Measurements from ENCODE around the gene RPS21.

DNA sequence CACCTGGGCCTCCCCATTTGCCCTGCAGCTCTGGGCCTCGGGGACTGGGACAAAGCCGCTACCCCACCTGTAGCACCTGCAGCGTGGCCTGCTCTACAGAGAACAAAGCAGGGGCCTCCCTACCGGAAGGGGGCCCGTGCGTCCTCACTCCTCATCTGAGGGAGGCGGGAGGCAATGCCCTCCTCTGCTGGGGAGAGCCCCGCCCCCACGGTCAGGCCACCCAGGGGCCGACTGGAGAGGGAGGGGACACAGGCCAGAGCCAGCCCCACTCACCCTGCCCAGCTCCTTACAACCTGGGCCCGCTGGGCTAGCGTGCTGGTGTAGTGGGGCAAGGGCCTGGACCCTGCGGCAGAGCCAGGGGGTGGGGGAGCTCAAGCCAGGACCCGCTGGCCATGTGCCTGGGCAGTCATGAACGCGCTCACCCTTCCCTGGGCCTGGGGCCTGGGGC is 27.8 kb upstream of the RPS21 start:
- TF ChIP-seq, protein P1, sequence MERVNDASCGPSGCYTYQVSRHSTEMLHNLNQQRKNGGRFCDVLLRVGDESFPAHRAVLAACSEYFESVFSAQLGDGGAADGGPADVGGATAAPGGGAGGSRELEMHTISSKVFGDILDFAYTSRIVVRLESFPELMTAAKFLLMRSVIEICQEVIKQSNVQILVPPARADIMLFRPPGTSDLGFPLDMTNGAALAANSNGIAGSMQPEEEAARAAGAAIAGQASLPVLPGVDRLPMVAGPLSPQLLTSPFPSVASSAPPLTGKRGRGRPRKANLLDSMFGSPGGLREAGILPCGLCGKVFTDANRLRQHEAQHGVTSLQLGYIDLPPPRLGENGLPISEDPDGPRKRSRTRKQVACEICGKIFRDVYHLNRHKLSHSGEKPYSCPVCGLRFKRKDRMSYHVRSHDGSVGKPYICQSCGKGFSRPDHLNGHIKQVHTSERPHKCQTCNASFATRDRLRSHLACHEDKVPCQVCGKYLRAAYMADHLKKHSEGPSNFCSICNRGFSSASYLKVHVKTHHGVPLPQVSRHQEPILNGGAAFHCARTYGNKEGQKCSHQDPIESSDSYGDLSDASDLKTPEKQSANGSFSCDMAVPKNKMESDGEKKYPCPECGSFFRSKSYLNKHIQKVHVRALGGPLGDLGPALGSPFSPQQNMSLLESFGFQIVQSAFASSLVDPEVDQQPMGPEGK (CRISPR knock-in tag; IDR thresholded peaks at IDR 0.05; ENCODE audit: borderline replicate concordance) = no peak
- no peak for TF ChIP-seq RARB (CRISPR knock-in tag; IDR thresholded peaks at IDR 0.05)
- no peak for TF ChIP-seq CSDC2 (CRISPR knock-in tag; IDR thresholded peaks at IDR 0.05)
- no peak for TF ChIP-seq PPARA (CRISPR knock-in tag; IDR thresholded peaks at IDR 0.05; ENCODE audit: borderline replicate concordance)
- TF ChIP-seq ARNTL (CRISPR knock-in tag; IDR thresholded peaks at IDR 0.05; ENCODE audit: borderline replicate concordance, low read depth) = no peak
- TF ChIP-seq TOX (CRISPR knock-in tag; IDR thresholded peaks at IDR 0.05; ENCODE audit: borderline replicate concordance) = no peak
- no peak for TF ChIP-seq GLIS3 (CRISPR knock-in tag; IDR thresholded peaks at IDR 0.05)
- TF ChIP-seq CREB5 (CRISPR knock-in tag; IDR thresholded peaks at IDR 0.05; ENCODE audit: low read depth) = no peak
- TF ChIP-seq ZNF8 (CRISPR knock-in tag; IDR thresholded peaks at IDR 0.05) = no peak
- no peak for TF ChIP-seq ZFP30 (CRISPR knock-in tag; IDR thresholded peaks at IDR 0.05)
- TF ChIP-seq POU6F1 (CRISPR knock-in tag; IDR thresholded peaks at IDR 0.05; ENCODE audit: borderline replicate concordance, low read depth) = no peak

Measured in SK-N-SH treated with all-trans-retinoic acid at 6 μM for 48 hours (cell line).